ENCODE measurements around the gene GUCA2A. TPM values are rescaled to one million over a fixed set of nuclear protein-coding genes. Genes with fewer than 3 reads are reported as not detected.

The GUCA2A gene
- total RNA-seq (2021), result not detected in 2 replicates
- long read RNA-seq, result 0 reads

DNA sequence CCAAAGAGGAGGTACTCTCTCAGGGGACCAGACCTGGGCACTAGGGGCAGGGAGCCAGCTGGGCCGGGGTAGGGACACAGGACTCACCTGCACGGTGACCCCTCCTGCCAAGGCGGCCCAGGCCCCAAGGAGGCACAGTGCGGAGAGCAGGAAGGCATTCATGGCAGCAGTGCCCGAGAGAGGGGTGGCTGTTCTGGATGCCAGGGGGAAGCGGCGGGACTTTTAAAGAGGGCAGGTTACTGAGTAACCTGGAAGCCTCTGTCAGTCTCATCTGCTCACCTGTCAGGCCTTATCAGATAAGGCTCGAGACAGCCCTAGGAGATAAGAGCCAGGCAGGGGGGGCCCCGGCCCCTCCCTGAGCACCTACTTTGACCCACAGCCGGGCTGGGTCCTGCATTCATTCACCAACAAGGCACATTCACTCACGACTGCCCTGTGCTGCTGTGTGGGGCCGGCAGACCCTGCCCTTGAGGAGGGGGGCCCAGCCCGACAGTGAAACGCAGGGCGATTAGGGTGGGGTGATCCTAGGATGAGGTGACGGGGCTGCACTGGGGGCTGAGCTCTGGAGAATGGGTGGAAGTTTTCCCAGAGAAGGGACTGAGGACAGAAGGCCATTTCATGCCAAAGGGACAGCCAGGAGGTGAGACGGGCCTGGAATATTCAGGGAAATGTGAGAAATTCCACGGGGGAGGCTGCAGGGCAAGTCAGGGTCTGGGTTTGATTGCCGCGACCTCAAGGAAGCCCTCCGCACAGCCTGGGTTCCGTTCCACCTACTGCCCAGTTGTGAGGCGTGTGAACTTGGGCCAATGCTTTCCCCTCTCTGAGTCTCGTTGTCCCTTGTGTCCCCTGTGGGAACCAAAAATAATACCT, at the start of gene GUCA2A:
GUCA2A (minus strand) TSS at position 195 of the 870 bp plus-strand sequence; CDS start at position 162, 33 bp downstream.
- H3K23ac ChIP-seq (ENCODE audit: insufficient read length, low read depth, low read length), result no peak within 1 kb of the TSS
- H3K14ac ChIP-seq (ENCODE audit: insufficient read depth, low read length), result no peak within 1 kb of the TSS
- no peaks in the 10 kb centered on the region for H3K9me3 ChIP-seq (ENCODE audit: control insufficient read depth, low read depth, low read length)
- H3K56ac ChIP-seq (ENCODE audit: insufficient read length, low read depth, low read length), result no peak within 1 kb of the TSS
- no peaks in the 10 kb centered on the region; the same call in 1 of the 2 replicates for H3K4me1 ChIP-seq (ENCODE audit: insufficient read depth, low read length)
- no peaks in the 10 kb centered on the region for H3K79me1 ChIP-seq (ENCODE audit: insufficient read depth, low read depth, low read length, poor library complexity, severe bottlenecking)
- H3K4me3 Mint-ChIP-seq, result no peak within 1 kb of the TSS
- H3K36me3 Mint-ChIP-seq (ENCODE audit: insufficient read depth in 1 of 3, low read depth in 3 of 3), result no peaks in the 10 kb centered on the region
- no peak within 1 kb of the TSS for H3K27ac Mint-ChIP-seq
- no peak within 1 kb of the TSS for H4K91ac ChIP-seq (ENCODE audit: insufficient read length, low read depth, low read length)
- no peak for DNase-seq
- no peak within 1 kb of the TSS for H4K8ac ChIP-seq (replicated peaks; ENCODE audit: insufficient read length, low read depth, low read length)
- no peaks in the 10 kb centered on the region for H3K79me2 ChIP-seq (ENCODE audit: insufficient read depth, low read length)
- no peak within 1 kb of the TSS for H3K4ac ChIP-seq (ENCODE audit: low read depth, low read length)
- H3K9ac ChIP-seq (ENCODE audit: extremely low read depth, insufficient read length, low read length), result no peak within 1 kb of the TSS
- H3K4me2 ChIP-seq (ENCODE audit: insufficient read depth, insufficient read length, low read length), result no peak within 1 kb of the TSS
- no peak within 1 kb of the TSS for H2BK120ac ChIP-seq (ENCODE audit: low read depth, low read length, poor library complexity, severe bottlenecking)
- no peak within 1 kb of the TSS for H2AK5ac ChIP-seq (ENCODE audit: insufficient read length, low read length)
- no peak within 1 kb of the TSS for H2AFZ ChIP-seq (ENCODE audit: low read length)
- peaks cover 9% of the 10 kb centered on the region for H3K27me3 Mint-ChIP-seq (ENCODE audit: low read depth)
- H3K27ac ChIP-seq (ENCODE audit: insufficient read length, low read depth, low read length), result no peak within 1 kb of the TSS
- peaks cover 7 to 9% of the 10 kb centered on the region in 2 experiments for H3K4me1 Mint-ChIP-seq
- WGBS (ENCODE audit: extremely low coverage, insufficient read length, low lambda C conversion rate), result no CpG with 5 or more reads among the region's 24 CpGs
- TF ChIP-seq, protein P1, sequence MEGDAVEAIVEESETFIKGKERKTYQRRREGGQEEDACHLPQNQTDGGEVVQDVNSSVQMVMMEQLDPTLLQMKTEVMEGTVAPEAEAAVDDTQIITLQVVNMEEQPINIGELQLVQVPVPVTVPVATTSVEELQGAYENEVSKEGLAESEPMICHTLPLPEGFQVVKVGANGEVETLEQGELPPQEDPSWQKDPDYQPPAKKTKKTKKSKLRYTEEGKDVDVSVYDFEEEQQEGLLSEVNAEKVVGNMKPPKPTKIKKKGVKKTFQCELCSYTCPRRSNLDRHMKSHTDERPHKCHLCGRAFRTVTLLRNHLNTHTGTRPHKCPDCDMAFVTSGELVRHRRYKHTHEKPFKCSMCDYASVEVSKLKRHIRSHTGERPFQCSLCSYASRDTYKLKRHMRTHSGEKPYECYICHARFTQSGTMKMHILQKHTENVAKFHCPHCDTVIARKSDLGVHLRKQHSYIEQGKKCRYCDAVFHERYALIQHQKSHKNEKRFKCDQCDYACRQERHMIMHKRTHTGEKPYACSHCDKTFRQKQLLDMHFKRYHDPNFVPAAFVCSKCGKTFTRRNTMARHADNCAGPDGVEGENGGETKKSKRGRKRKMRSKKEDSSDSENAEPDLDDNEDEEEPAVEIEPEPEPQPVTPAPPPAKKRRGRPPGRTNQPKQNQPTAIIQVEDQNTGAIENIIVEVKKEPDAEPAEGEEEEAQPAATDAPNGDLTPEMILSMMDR (conservative IDR thresholded peaks at IDR 0.05), result no peak
- no peak within 1 kb of the TSS for H2BK20ac ChIP-seq (ENCODE audit: low read depth, low read length, poor library complexity, severe bottlenecking)
- H3K23me2 ChIP-seq (ENCODE audit: insufficient read length, low read depth, low read length, poor library complexity, severe bottlenecking), result no peaks in the 10 kb centered on the region
- no peaks in the 10 kb centered on the region for H3K27me3 ChIP-seq (ENCODE audit: insufficient read depth, low read length)
- no peak within 1 kb of the TSS for H2BK5ac ChIP-seq (ENCODE audit: insufficient read length, low read length)
- H2BK15ac ChIP-seq (ENCODE audit: low read depth, low read length), result no peak within 1 kb of the TSS
- no peak within 1 kb of the TSS for H3K18ac ChIP-seq (ENCODE audit: insufficient read length, low read depth, low read length)
- H4K5ac ChIP-seq (ENCODE audit: insufficient read length, low read depth, low read length), result no peak within 1 kb of the TSS
- peaks cover 0 to 5% of the 10 kb centered on the region in 2 experiments; a peak in 2 of 5 replicates for H3K9me3 Mint-ChIP-seq
- H3T11ph ChIP-seq (ENCODE audit: low read length), result no peak within 1 kb of the TSS
- H2BK12ac ChIP-seq (ENCODE audit: insufficient read length, low read depth, low read length), result no peak within 1 kb of the TSS
- no peaks in the 10 kb centered on the region for H4K20me1 ChIP-seq (ENCODE audit: control insufficient read depth, insufficient read depth, insufficient read length)

Data from H9 (cell line).